T-helper 2 cell treated with Interferon-gamma antibody and Interleukin-4, amounts not matched to agents 100 ng/mL and 5 ng/mL, for 36 hours (primary cell): ENCODE measurements around the gene CHI3L1. TPM values are rescaled to one million over a fixed set of nuclear protein-coding genes. Genes with fewer than 3 reads are reported as not detected.

Experiments used
- intact Hi-C: fragments of 100-400 bp; cut with micrococcal nuclease; formaldehyde crosslinking; loops from one replicate; pipeline ENCODE4 v1.15.1; 2023
- total RNA-seq: library from RNA; stranded (reverse); gene quantifications from 2 replicates; pipeline ENCODE4 v1.2.3, GENCODE V29; 2022

Gene CHI3L1
- total RNA-seq, 1 donor from 2014 or later = not detected

DNA sequence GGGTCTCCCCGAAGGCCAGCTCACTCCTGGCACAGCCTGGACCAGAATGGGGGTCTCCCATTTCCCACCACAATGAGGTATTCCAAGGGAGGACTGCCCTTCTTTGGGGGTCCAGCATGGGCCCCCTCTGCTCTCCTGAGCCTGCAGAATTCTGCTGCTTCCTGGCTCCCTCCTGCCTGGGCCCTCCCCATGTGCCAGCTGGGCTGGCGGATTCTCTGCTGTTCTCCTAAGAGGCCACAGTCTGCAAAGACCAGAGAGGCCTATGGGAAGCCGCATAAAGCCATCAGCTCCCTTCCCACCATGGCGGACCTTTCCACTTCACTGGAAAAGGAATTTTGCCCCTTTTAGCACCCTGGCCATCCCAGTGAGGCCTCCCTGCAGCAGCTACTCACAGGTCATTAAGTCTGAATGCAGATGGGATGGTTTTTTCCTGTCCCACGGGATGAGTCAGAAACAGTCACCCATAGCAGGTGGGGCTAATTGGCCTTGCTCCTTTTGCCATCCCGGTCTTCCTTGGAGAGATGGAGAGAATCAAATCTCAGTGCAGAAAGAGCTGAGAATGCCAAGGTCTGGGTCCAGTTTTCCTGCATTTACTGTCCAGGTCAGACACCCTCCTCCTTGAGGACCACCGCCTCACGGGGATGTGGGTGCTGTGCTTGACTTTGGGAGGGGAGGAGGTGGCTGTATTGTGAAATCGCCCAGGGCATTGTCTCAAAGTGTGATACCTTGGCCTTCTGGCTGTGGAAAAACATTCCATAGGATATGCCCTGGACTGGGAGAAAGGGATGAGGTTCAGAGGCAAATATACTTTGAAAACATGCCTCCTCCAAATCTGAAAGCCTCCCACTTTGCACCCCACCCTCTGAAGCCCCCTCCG is 34.1 kb downstream of the CHI3L1 start:
- intact Hi-C loops = no loop called here

DNA sequence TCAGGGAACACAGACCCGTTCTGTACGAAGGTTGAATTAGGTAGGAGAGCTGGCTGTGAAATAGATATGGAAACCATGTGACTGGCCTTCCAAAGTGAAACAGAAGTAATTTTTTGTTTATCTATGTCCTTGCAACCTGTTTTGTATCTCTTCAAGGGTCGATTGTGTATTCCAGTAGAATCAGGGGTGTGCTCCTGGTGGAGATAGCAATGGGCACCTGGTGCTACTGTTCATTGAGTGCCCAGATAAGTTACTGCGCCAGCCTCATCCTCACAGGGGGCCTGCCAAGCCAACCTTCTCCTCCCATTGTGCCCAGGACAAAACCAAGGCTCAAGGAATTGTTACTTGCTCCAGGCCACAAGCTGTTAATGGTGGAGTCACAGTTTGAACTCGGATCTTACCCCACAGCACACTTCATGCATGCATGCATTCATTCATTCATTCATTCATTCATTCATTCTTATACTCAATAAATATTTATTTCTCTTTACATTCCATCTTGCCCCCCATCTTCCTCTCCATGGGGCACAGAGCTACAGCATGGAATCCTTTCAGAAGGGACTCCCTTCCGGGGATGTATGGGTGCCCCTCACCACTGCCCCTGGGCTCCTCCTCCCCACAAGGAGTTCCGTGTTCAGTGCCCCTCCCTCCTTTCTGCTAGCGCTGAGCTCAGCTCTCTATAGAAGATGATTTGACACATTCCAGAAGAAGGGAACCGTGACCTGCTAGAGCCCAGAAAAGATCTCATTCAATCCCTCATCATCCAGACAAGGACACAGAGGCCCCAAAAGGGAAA is 34.9 kb downstream of the CHI3L1 start:
- intact Hi-C loops = no loop called here

DNA sequence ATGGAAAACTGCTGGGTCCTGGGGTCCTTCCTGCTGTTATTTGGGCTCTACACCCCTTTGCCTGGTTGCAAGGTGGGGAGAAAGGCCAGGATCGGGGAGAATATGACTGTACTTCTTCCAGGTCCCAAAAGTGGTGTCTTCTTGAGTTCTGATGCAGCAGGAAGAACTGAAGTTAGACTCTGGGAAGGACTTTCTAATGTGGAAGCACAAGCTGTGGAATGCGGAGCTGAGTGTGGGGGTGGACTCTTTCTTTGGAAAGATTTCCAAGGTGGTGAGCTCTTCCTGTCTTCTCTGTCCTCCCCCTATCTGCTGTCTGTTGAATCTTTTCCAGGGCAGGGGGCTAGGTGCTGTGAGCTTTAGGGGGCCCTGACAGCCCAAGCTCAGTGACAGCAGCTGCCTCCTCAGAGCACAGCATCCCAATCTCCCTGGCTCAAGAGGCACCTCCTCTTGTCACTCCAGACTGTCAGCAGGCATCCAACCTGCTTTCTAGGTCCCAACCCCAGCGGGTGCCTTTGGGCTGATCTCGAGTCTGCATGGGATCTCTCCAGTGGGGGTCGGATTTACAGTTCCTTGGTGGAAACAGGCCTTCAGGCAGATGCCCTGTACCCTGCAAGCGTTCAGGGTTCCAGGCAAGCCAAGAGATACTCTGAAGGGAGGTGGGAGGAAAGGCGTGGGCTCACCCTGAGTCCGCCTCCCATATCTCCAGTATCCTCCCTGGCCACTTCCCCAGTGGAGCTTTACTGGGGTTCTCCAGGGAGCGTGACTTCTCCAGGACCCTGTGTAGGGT is 35.8 kb downstream of the CHI3L1 start:
- intact Hi-C loops = no loop called here

DNA sequence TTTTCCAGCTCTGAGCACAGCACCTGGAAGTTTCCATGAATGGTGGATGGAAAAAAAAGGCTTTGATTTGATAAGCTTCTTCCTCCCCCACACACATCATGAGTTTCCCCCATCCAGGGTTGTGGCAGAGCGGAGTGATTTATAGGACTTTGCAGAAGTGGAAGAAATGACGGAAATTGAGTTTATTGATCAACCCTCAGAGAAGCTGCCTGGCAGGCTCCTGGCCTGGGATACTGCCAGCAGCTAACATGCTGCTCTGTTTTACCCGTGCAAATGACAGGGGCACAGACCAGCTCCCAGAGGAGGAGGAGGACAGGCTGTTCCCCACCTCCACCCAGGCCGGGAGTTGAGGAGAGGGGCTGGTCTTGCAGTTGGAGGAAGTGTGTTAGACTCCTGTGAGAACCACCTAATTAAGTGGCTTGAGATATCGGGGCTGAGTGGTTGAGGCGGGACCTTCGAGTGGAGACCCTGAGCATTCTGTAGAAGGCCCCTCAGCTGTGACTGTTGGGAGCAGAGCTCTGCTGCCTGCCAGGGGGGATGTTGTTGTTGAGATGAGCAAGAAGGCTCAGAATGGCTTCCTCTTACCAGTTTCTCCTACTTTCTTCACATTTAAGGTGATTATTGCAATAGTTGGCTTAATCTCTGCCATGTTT is 37.2 kb downstream of the CHI3L1 start:
- intact Hi-C loops = no loop called here

DNA sequence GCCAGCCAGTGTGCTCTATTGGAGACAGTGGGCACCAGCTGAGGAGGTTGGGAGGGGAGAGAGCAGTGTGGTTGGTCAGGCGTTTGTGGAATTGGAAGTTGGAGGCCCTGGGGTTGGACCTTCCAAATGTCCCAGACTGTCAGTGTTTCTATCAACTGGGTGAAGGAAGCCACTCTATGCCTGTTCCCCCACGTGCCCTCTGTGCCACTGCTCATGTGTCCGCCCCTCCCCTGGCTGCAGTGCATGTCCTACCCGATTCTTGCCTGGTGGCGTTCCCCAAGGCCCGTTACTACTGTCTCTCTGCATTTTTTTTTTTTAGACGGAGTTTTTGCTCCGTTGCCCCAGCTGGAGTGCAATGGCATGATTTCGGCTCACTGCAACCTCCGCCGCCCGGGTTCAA is 37.9 kb downstream of the CHI3L1 start:
- intact Hi-C loops = no loop called here

DNA sequence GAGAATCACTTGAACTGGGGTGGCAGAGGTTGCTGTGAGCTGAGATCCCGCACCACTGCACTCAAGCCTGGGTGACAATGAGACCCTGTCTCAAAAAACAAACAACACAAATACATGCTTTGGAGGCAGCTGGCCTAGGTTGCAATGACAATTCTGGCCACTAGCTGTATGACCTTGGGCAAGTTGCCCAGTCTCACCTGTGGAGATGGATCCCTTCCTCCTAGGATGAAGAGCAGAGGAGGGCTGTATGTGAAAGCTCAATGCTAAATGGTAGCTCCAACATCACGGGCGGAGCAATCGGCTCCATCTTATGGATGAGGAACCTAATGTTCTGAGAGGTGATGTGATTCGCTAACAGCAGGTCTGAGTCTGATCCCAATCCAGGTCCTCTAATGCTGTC is 38.4 kb downstream of the CHI3L1 start:
- intact Hi-C loops = no loop called here

DNA sequence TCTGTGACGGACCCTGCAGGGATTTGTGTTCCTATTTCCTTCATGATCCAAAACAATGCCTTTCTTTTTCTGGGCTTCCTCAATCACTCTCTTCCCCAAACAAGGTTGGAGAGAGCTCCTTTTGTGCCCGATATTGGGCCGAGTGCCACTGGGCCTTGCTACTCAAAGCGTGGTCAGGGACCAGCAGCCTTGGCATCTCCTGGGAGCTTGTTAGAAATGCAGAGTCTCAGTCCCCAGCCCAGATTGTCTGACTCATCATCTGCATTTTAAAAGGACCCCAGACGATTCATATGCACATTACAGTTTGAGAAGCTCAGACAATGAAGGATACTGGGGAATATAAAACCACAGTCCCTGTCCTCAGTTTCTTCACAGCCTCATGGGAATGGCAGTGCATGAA is 39.1 kb downstream of the CHI3L1 start:
- intact Hi-C loops = no loop called here

DNA sequence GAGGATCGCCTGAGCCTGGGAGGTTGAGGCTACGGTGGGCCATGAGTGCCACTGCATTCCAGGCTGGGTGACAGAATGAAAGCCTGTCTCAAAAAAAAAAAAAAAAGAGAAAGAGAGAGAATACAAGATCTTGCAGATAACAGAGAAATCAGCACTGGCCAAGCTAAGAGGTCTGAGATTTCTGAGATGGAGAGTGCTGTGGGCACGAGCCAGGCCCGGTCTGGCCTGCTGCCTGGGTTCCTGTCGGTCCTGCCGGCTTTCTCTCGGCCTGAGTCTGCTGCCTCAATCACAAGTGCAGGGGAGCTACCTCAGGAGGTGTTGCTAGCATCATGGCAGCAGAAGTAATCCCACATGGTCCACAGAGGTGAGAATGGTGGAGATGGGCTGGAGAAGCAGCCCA is 40.0 kb downstream of the CHI3L1 start:
- intact Hi-C loops = no loop called here

DNA sequence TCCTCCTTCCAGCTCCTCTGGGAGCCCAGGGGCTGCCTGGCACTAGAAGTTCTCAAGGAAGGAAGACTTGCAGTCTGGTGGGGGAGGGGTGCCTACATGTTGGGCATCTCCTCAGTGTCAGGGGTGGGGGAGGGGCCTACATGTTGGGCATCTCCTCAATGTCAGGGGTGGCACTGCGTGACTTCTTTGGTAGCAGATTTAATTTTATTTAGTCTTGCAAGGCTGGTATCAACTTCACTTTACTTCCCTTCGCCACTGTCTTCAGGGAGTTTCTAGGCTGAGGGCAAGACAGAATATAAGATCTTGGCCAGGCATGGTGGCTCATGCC is 40.5 kb downstream of the CHI3L1 start:
- intact Hi-C loops = no loop called here

DNA sequence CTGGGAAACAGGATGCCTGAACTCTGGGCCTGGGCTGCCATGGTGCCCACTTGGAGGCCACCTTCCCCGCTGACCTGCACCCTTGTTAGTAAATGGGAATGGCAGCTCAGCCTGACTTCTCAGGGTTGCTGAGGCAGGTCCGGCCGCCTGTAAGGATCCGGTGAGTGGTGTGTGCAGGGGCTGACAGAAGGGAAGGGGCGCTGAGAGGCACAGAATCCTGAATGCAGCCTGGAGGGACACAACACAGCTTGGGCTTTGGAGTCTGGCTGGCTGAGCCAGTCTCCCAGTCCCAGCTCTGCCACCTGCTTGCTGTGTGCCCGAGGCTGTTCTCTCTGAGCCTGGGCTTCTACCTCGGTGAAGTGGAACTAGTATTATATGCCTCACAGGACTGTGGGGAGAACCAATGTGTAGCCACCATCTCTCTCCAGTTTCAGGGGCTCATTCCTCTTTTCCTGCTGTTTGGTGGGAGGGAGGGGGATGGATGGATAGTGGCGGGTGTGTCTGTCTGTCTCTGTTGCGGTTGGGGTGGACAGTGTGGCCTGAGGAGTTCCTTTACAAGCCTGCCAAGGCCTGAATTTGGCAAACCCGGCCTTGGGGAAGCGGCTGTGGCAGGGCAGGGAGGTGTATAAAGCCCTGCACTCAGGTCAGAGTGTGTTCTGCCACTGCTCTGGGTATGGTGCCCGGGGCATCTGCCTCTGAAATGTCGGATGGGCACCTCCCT is 41.0 kb downstream of the CHI3L1 start:
- intact Hi-C loops = no loop called here

DNA sequence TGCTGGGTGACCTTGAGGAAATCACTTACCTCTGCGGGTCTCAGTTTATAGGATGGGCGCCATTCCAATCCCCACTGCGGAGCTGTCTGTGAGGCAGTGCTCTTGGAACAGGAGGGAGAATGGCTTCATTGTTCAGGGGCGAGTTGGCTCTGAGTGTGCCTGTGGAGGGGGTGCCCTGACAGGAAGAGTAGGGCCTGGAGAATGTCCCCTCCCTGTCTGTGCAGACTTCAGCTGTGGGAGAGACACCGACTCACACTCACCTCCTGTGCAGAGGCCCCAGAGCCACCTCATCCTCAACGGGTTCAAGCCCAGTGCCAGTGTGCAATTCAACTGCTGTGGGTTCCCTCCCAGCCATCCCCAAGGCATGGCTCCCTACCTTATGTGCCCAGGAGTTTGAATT is 41.8 kb downstream of the CHI3L1 start:
- intact Hi-C loops = no loop called here

DNA sequence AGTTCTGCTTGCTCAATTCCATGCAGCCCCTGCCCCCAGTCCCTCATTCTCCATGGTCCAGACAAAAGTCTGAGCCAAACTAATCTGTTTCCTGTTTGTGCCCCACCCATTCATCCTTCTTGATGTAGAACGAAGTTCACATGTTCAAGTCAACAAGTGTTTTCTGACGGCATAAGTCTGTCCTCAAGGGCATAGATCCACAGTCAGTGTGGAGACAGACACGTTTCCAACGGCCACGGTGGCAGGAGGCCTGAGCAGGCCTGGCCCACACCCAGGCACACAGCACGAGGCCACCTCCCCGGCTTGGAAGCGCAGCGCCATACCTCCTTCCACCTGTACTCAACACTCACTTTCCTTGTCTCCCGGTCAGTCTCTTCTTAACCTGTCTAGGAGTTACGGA is 42.9 kb downstream of the CHI3L1 start:
- intact Hi-C loops = no loop called here

DNA sequence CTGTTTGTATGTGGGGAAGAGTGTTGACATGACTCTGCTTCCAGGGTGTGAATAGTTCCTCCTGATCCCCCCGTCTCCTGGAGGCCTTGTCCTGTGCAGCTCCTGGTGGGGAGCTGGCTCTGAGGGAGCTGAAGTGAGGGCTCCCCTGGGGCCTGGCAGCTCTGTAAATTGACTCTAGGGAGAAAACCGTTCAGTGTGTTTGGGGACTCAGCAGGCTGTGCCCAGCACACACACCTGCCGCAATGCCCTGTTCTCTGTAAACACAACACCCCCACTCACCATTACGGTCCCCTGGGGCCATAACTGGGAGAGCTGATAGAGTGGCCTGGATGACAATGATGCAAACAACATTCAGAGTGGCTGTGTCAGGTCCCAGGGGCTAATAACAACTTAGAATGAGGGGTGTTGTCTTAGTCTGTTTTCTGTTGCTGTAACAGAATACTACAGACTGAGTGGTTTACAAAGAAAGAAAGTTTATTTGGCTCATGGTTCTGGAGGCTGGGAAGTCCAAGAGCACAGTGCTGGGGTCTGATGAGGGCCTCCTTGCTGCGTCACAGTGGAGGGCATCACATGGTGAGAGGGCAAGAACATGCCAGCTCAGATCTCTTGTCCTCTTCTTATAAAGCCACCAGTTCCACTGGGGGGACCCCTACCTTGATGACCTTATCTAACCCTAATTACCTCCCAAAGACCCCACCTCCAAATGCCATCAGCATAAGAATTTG is 43.7 kb downstream of the CHI3L1 start:
- intact Hi-C loops = no loop called here

DNA sequence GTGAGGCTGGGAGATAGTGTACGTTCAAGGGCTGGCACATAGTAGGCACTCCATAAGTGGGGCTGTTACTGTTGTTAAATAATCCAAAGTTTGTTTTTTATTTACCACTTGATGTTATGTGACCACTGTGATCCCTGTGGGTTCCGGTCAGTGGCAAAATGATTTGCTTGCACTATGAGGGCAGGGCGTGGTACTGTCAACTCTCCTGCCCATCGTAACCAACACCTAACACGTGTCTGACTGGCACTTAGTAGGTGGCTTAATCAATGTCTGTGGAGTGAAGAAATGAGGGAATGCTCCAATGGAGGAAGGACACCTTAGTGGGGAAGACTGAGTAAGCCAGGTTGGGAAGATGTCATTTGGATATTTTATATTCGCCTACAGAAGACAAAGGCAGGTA is 44.4 kb downstream of the CHI3L1 start:
- intact Hi-C loops = no loop called here

DNA sequence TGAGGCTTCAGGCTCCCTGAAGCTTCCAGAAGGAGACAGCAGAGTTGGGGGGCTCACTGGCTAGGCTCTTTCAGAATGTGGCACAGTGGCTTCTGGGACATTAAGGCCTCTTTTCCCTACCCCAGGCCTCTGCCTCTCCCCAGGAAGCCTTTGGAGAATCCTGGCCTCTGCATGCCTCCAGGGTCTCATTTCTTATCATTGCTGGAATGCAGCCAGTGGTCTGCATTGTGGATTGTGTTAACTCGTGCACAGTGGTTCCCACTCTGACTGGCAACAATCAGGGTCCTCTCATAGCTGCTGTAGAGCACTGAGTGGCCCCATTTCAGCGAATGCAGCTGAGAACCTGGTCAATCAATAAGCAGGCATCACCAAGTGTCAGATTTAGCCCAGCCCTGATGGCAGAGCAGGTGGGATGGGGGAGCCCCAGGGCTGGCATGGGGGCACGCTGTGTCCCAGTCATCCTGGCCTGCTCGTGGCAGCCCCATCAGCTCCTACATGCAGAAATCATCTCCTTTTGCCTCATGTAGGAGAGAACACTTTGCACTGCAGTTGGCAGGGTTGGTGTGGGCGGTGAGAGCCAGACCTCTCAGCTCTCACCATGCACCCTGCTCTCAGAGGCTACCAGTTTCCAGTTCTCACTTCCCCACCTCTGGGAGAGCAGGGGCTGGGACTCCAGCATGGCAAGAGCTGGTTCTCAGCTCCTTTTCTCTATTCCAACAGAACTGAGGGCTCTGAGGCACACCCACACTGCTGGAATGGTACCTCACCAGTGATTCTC is 45.6 kb downstream of the CHI3L1 start:
- intact Hi-C loops = no loop called here

DNA sequence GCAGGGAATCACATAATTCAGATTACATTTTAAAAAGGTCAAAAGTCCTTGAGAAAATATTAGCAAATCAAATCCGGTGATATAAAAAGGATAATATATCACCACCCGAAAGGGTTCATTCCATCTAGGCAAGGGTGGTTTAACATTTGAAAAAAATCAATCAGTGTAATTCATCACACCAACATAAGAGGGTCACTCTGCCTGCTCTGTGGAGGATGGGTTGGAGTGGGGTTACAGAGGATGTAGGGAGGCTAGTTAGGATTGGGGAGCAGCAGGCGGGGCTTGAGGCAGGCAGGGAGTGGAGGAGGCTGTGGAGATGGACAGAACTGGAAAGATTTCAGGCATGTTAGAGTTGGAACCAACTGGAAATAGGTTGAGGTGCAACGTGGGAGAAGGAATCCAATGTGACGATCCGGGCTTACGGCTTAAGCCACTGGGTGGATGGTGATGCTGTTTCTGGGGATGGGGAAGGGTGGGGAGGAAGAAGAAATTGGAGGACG is 46.5 kb downstream of the CHI3L1 start:
- intact Hi-C loops = no loop called here

DNA sequence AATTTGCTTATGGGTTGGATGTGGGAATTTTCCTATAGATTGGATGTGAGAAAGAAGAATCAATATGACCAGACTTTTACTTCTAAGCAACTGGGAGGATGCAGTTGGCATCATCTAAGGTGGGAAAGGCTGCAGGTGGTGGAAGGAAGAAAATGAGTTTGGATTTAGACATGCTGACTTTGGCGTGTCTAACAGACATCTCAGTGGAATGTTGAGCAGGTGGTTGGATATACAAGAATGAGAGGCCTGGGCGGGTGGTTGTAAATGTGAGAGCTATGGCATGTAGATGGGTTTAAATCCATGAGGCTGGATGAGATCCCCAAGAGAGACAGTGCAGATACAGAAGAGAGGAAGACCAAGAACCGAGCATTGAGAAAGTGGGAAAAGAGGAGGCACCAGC is 48.4 kb downstream of the CHI3L1 start:
- intact Hi-C loops = no loop called here

DNA sequence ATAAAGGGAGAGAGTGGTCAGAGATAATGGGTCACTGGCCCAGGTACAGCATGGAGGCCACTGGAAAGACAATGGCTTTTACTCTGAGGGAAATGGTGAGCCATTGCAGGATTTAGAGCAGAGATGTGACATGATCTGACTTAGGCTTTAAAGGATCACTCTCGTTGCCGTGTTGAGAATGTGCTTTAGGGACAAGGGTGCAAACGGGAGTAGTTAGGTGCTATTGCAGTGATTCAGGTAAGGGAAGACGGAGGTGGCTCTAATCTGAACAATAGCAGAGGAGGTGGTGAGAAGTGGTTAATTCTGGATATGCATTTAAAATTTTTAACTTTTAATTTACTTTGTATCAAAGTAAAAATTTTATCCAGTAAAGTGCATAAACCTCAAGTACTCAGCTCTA is 49.2 kb downstream of the CHI3L1 start:
- intact Hi-C loops = no loop called here

DNA sequence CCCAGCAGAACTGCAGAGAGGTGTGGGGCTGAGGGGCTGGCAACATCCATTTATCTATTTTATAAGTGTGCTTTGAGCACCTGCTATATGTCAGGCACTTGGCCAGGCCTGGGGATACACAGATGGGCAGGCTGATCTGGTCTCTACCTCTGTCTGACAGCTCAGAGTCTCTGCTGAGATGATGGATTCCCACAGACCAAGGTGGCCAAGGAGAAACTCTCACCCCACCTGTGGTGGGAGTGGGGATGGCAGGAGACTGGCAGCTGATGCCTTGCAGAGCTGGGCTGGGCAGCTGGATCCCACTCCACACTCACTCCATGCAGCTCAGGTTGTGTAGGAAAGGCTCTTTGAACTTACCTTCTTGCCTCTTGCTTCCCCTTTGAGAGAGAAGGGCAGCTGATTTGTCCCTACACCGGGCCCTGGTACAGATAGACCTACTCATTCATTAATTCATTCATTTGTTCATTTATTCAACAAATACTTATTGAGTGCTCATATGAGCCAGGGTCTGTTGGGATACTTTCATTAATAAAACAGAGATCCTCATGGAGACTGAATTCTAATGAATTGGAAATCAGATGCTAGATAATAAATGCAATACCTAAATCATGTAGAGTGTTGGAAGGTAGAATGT is 50.0 kb downstream of the CHI3L1 start:
- intact Hi-C loops = no loop called here
